CD4-positive, alpha-beta memory T cell (primary cell): ENCODE results near the gene AIG1. TPM values are rescaled to one million over a fixed set of nuclear protein-coding genes. Genes with fewer than 3 reads are reported as not detected.

ENCODE experiments used
- CTCF ChIA-PET: fragments of 350-600 bp; sonication (Branson Sonifier 250); formaldehyde crosslinking; loops from one replicate; lab custom pipeline; 2021; ENCODE audit warnings: inconsistent platforms; ENCODE audit not compliant: partially characterized antibody; lab: Charles Lee
- POLR2A ChIA-PET: fragments of 350-600 bp; sonication (Branson Sonifier 250); formaldehyde crosslinking; loops from one replicate; lab custom pipeline; 2021; ENCODE audit not compliant: partially characterized antibody; lab: Charles Lee
- DNase-seq, 5 donors: peaks; one replicate each; pipeline versions ENCODE4 v3.0.0 to v3.0.0-alpha.2; 2020 to 2022; ENCODE audit warnings: mixed read lengths in 1 of 5
- H3K27ac ChIP-seq: one replicate; pipeline ENCODE4 v1.7.0; 2013; ENCODE audit warnings: low read depth, low read length
- H3K27me3 ChIP-seq: 2 replicates; pipeline ENCODE4 v1.7.0; 2013; ENCODE audit warnings: mild to moderate bottlenecking, low read length, moderate library complexity; ENCODE audit not compliant: insufficient read depth
- H3K36me3 ChIP-seq: 2 replicates; pipeline ENCODE4 v1.7.0; 2013; ENCODE audit warnings: mild to moderate bottlenecking, low read length, moderate library complexity; ENCODE audit not compliant: insufficient read depth
- H3K4me1 ChIP-seq: 2 replicates; pipeline ENCODE4 v1.7.0; 2013; ENCODE audit warnings: mild to moderate bottlenecking, low read length, moderate library complexity; ENCODE audit not compliant: insufficient read depth
- H3K4me3 ChIP-seq, 2 donors: one replicate each; pipeline ENCODE4 v1.7.0; 2013; ENCODE audit warnings: low read length in 2 of 2, mild to moderate bottlenecking in 1 of 2
- H3K9me3 ChIP-seq, 2 donors: one replicate each; pipeline ENCODE4 v1.7.0; 2013; ENCODE audit warnings: low read length in 2 of 2, control low read depth in 1 of 2; ENCODE audit not compliant: control insufficient read depth in 1 of 2
- H3K27ac Mint-ChIP-seq, 7 donors: one replicate each; pipeline ENCODE4 v1.8.0; 2020 to 2021; ENCODE audit warnings: mixed read lengths in 7 of 7, mild to moderate bottlenecking in 6 of 7, inconsistent platforms in 3 of 7, moderate library complexity in 3 of 7
- H3K27me3 Mint-ChIP-seq, 2 donors: one replicate each; pipeline ENCODE4 v1.8.0; 2020 to 2021; ENCODE audit warnings: mixed read lengths in 2 of 2
- H3K36me3 Mint-ChIP-seq, 2 donors: one replicate each; pipeline ENCODE4 v1.8.0; 2020 to 2021; ENCODE audit warnings: mixed read lengths in 2 of 2, inconsistent platforms in 1 of 2, mild to moderate bottlenecking in 1 of 2
- H3K4me1 Mint-ChIP-seq, 4 donors: one replicate each; pipeline ENCODE4 v1.8.0; 2020 to 2021; ENCODE audit warnings: mixed read lengths in 4 of 4, mild to moderate bottlenecking in 1 of 4
- H3K4me3 Mint-ChIP-seq, 8 donors: one replicate each; pipeline ENCODE4 v1.8.0; 2020 to 2021; ENCODE audit warnings: mixed read lengths in 8 of 8, mild to moderate bottlenecking in 7 of 8, moderate library complexity in 6 of 8, inconsistent platforms in 3 of 8
- H3K9me3 Mint-ChIP-seq, 8 donors: one replicate each; pipeline ENCODE4 v1.8.0; 2020 to 2021; ENCODE audit warnings: mixed read lengths in 8 of 8, mild to moderate bottlenecking in 5 of 8, inconsistent platforms in 3 of 8, moderate library complexity in 1 of 8
- intact Hi-C: fragments of 100-400 bp; cut with micrococcal nuclease; formaldehyde crosslinking; loops from one replicate; pipeline ENCODE4 v1.15.1; 2023
- polyA plus RNA-seq, 2 donors: library from polyadenylated mRNA; unstranded; fragments of 300-500 nt; fragmentation: Illumina TruSeq; gene quantifications; one replicate each; pipeline ENCODE4 v1.2.3, GENCODE V29; 2021
- total RNA-seq, 2 experiments: library from RNA; stranded (reverse); gene quantifications; one replicate each; pipeline ENCODE4 v1.2.3, GENCODE V29; 2021

Gene AIG1
- total and polyA plus RNA-seq, 4 experiments from 2014 or later: 9.6 to 21.5 (median 15.3) TPM

- H3K4me1 ChIP-seq: no peaks in the 10 kb centered on the region
- Mint-ChIP-seq H3K27me3 (no peaks in the 10 kb centered on the region), H3K9me3 (peaks cover 5 to 41% (median 25%) of the 10 kb centered on the region in 8 donors), H3K27ac (no peak overlapping the region), H3K4me1 (peaks cover 0 to 2% (median 0%) of the 10 kb centered on the region in 4 donors), H3K4me3 (no peak overlapping the region), H3K36me3 (peaks cover 29 to 71% of the 10 kb centered on the region in 2 donors)
- no peak for DNase-seq
- no peaks in the 10 kb centered on the region for H3K36me3 ChIP-seq
- ChIA-PET POLR2A (no interaction called here), CTCF (no interaction called here)
- H3K4me3 ChIP-seq: no peak overlapping the region
- intact Hi-C loops: no loop called here
- H3K9me3 ChIP-seq: no peaks in the 10 kb centered on the region
- no peaks in the 10 kb centered on the region for H3K27me3 ChIP-seq
- no peak overlapping the region for H3K27ac ChIP-seq
Measured at GRCh38 chr6:143177706-143178105, 117.0 kb downstream of the AIG1 start.

- Mint-ChIP-seq H3K4me1 (peaks cover 0 to 2% (median 0%) of the 10 kb centered on the region in 4 donors), H3K27me3 (no peaks in the 10 kb centered on the region), H3K4me3 (no peak overlapping the region), H3K9me3 (peaks cover 5 to 32% (median 19%) of the 10 kb centered on the region in 8 donors), H3K36me3 (peaks cover 23 to 68% of the 10 kb centered on the region in 2 donors), H3K27ac (no peak overlapping the region)
- H3K36me3 ChIP-seq: no peaks in the 10 kb centered on the region
- no peaks in the 10 kb centered on the region for H3K9me3 ChIP-seq
- H3K27ac ChIP-seq: no peak overlapping the region
- H3K4me1 ChIP-seq: no peaks in the 10 kb centered on the region
- ChIA-PET POLR2A (no interaction called here), CTCF (no interaction called here)
- no peak overlapping the region for H3K4me3 ChIP-seq
- H3K27me3 ChIP-seq: no peaks in the 10 kb centered on the region
- DNase-seq: no peak
- intact Hi-C loops: no loop called here
Measured at GRCh38 chr6:143179096-143179495, 118.4 kb downstream of the AIG1 start.

- H3K4me1 Mint-ChIP-seq: no peaks in the 10 kb centered on the region
- peaks cover 3 to 24% (median 13%) of the 10 kb centered on the region in 8 donors for H3K9me3 Mint-ChIP-seq
- no peak overlapping the region for H3K4me3 ChIP-seq
- no peaks in the 10 kb centered on the region for H3K4me1 ChIP-seq
- DNase-seq: no peak
- no peaks in the 10 kb centered on the region for H3K9me3 ChIP-seq
- no peaks in the 10 kb centered on the region for H3K27me3 ChIP-seq
- no peaks in the 10 kb centered on the region for H3K27me3 Mint-ChIP-seq
- H3K36me3 Mint-ChIP-seq: peaks cover 16 to 66% of the 10 kb centered on the region in 2 donors
- ChIA-PET CTCF (no interaction called here), POLR2A (no interaction called here)
- intact Hi-C loops: no loop called here
- no peaks in the 10 kb centered on the region for H3K36me3 ChIP-seq
- no peak overlapping the region for H3K27ac Mint-ChIP-seq
- H3K27ac ChIP-seq: no peak overlapping the region
- H3K4me3 Mint-ChIP-seq: no peak overlapping the region
Measured at GRCh38 chr6:143179901-143180612, 119.4 kb downstream of the AIG1 start.

- no peaks in the 10 kb centered on the region for H3K4me1 ChIP-seq
- DNase-seq: no peak
- Mint-ChIP-seq H3K27me3 (no peaks in the 10 kb centered on the region), H3K36me3 (peaks cover 15 to 67% of the 10 kb centered on the region in 2 donors), H3K27ac (no peak overlapping the region), H3K4me3 (no peak overlapping the region), H3K4me1 (no peaks in the 10 kb centered on the region), H3K9me3 (peaks cover 0 to 16% (median 7%) of the 10 kb centered on the region in 8 donors)
- H3K27ac ChIP-seq: no peak overlapping the region
- H3K9me3 ChIP-seq: no peaks in the 10 kb centered on the region
- H3K27me3 ChIP-seq: no peaks in the 10 kb centered on the region
- POLR2A ChIA-PET: no interaction called here
- no peaks in the 10 kb centered on the region for H3K36me3 ChIP-seq
- H3K4me3 ChIP-seq: no peak overlapping the region
- CTCF ChIA-PET: no interaction called here
- intact Hi-C loops: no loop called here
Measured at GRCh38 chr6:143180826-143181225, 120.1 kb downstream of the AIG1 start.

GRCh38 chr6:143183666-143184065 is 123.0 kb downstream of the AIG1 start:
- H3K36me3 ChIP-seq: no peaks in the 10 kb centered on the region
- CTCF ChIA-PET: no interaction called here
- no peak for DNase-seq
- intact Hi-C loops: no loop called here
- no peaks in the 10 kb centered on the region for H3K4me1 ChIP-seq
- H3K4me3 Mint-ChIP-seq: no peak overlapping the region
- no peaks in the 10 kb centered on the region for H3K9me3 Mint-ChIP-seq
- POLR2A ChIA-PET: no interaction called here
- H3K27me3 Mint-ChIP-seq: no peaks in the 10 kb centered on the region
- H3K27ac Mint-ChIP-seq: no peak overlapping the region
- peaks cover 4 to 58% of the 10 kb centered on the region in 2 donors for H3K36me3 Mint-ChIP-seq
- no peaks in the 10 kb centered on the region for H3K4me1 Mint-ChIP-seq
- H3K27me3 ChIP-seq: no peaks in the 10 kb centered on the region
- H3K9me3 ChIP-seq: no peaks in the 10 kb centered on the region
- H3K4me3 ChIP-seq: no peak overlapping the region
- H3K27ac ChIP-seq: no peak overlapping the region

- ChIA-PET CTCF (interaction anchor here (1.5 kb wide), 1 partner anchor 14 kb away, joined by 3 read pairs; no protein-coding TSS in a partner anchor), POLR2A (no interaction called here)
- Mint-ChIP-seq H3K27me3 (no peaks in the 10 kb centered on the region), H3K9me3 (no peaks in the 10 kb centered on the region), H3K4me1 (no peaks in the 10 kb centered on the region), H3K36me3 (peaks cover 4 to 56% of the 10 kb centered on the region in 2 donors), H3K27ac (no peak overlapping the region), H3K4me3 (no peak overlapping the region)
- H3K27ac ChIP-seq: no peak overlapping the region
- H3K27me3 ChIP-seq: no peaks in the 10 kb centered on the region
- no peaks in the 10 kb centered on the region for H3K36me3 ChIP-seq
- no peaks in the 10 kb centered on the region for H3K4me1 ChIP-seq
- DNase-seq: no peak
- no peaks in the 10 kb centered on the region for H3K9me3 ChIP-seq
- intact Hi-C loops: no loop called here
- no peak overlapping the region for H3K4me3 ChIP-seq
Measured at GRCh38 chr6:143185288-143185687, 124.6 kb downstream of the AIG1 start.

GRCh38 chr6:143187238-143187923 is 126.7 kb downstream of the AIG1 start:
- Histone ChIP-seq H3K27me3 (no peaks in the 10 kb centered on the region), H3K4me1 (no peaks in the 10 kb centered on the region), H3K9me3 (no peaks in the 10 kb centered on the region), H3K4me3 (no peak overlapping the region), H3K27ac (no peak overlapping the region), H3K36me3 (no peaks in the 10 kb centered on the region)
- H3K4me1 Mint-ChIP-seq: no peaks in the 10 kb centered on the region
- CTCF ChIA-PET: no interaction called here
- no peaks in the 10 kb centered on the region for H3K27me3 Mint-ChIP-seq
- POLR2A ChIA-PET: no interaction called here
- DNase-seq: no peak
- H3K9me3 Mint-ChIP-seq: no peaks in the 10 kb centered on the region
- H3K27ac Mint-ChIP-seq: no peak overlapping the region
- H3K4me3 Mint-ChIP-seq: no peak overlapping the region
- H3K36me3 Mint-ChIP-seq: peaks cover 4 to 57% of the 10 kb centered on the region in 2 donors
- intact Hi-C loops: no loop called here
